ENCODE data around the gene KRT1.

DNA sequence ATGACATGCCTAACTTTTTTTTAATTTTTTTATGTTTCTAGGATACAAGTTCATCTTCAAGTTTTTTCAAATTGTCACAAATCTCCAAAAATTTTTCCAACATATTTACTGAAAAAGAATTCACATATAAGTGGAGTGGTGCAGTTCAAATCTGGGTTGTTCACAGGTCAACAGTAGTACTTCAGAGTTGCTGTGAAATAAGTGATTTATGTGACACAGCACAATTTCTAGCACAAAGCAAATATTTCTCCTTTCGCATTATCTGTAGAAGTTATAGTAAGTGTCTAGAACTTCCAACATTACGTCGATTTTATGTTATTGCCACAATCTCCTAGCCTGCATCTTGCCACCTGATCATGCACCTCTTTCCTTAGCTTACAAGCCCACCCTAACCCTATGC, 18.5 kb downstream of the KRT1 start:
- no peak for TF ChIP-seq GATA2 (IDR thresholded peaks at IDR 0.05; ENCODE audit: low read depth, low read length)
- TF ChIP-seq GATA3 (IDR thresholded peaks at IDR 0.05; ENCODE audit: low read depth, low read length), result no peak
